GM23248 (cell line): Measurements from ENCODE around the gene LBP.

Experiments used
- EZH2 ChIP-seq: fragments of 200-600 bp; sonication (generic); IDR thresholded peaks from 2 replicates; pipeline ENCODE4 v1.6.1; 2018; ENCODE audit warnings: antibody characterized with exemption, mild to moderate bottlenecking; ENCODE audit not compliant: insufficient read depth, poor library complexity, severe bottlenecking
- EZH2phosphoT487 ChIP-seq: fragments of 200-600 bp; sonication (generic); IDR thresholded peaks from 2 replicates; pipeline ENCODE4 v1.6.1; 2018; ENCODE audit warnings: antibody characterized with exemption, moderate library complexity, mild to moderate bottlenecking, low read depth; ENCODE audit not compliant: insufficient read depth

DNA sequence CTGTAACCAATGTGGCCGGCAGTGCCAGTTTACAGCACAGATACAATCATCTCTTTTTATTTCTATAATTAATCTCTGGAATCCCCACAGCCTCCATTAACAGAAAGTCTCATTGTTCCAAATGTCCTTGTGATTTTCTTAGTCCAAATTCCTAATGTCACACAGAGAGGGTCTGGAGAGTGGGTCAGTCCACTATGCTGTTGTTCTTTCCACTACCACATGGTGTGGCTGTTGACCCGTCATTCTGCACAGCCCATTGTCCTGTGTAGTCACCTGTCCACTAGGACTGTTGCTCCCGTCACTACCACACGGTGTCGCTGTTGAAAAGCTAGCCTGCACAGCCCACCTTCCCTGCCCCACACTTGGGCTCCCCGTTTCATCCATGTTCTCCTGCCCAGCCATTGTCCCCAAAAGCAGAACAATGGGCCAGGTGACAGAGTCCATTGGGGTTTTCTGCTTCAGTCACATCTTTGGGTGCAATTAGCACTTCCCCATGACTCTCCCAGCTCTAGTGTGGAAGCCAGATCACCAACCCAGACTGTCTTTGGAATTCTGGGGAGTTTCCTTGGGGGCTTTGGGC is 8.6 kb upstream of the LBP start:
- TF ChIP-seq EZH2 = no peak
- no peak for TF ChIP-seq EZH2phosphoT487
